ENCODE data around the gene TPT1.

Gene TPT1

DNA sequence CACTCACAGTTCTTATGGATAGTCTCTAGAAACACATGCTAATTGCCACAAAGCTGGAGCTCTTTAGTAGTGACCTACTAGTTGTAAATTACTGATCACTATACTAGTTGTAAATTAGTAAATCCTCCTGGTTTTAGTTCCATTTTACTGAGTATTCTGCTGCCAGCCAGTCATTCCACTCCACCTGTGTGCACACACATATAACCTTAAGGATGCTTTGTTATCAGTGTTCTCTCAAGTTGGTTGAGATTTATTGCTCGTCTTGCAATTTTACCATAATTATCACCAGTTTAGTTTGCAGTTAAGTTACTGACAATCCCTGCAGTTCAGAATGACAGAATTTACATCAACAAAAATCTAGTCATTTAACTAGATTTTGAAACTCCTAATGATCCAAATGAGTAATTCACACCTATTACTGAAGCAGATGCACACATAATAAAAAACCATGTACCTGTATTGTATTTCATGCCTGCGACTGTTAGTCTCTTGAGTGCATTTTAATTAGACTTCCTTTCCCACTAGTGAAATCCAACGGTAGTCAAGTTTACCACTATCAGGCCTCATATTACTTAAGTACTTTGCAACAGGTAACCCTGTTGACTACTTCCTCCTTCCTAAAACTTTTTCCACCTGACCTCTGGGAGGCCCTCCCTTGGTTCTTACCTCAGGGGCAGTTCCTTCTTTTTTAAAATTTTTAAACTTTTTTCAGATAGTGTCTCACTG is 7.6 kb downstream of the TPT1 start:
- DNase-seq = no peak

DNA sequence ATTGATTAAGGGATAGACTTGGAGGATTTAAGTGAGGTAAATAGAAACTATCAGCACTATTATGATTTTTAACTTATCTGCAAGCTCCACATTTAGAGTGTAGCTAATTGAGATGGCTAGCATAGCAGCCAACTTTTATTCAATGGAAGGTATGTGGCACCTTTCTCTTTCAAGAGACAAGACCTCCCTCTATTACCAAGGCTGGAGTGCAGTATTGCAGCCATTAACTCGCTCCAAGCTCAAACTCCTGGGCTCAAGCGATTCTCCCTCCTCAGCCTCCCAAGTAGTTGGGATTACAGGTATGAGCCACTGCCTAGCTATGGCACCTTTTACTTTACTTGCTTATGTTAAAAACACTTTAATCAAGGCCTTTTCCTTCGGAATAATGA is 8.2 kb downstream of the TPT1 start:
- DNase-seq = no peak

DNA sequence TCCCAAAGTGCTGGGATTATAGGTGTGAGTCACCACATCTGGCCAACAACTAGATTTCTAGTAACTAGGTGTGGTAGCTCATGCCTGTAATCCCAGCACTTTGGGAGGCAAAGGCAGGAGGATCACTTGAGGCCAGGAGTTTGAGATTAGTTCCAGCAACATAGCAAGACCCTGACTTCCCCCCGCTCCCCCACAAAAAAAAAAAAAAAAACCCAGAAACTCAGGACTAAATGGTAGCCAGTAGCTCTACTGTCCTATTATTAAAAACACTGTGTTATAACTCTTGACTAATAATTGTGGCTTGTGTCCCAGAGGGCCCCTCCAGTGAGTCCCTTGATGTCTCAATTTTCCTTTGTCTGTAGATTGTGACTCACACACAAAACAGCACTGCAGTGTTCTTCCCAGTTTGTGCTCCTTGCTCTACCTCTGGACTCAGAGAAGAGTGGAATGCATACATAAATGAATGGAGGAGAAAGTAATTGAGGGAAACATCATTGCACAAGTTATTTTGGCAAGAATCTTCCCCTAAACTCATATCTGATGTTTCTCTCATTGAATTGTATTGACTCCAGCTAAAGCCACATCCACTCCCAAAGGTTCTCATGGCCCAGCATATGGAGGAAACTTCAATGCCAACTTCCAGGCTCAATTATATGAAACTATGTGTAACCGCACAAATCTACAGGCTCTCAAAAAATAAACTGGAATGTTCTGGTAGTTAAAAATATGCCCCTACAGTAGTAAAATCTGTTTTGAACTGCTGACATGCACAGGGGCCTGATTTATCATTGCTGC is 8.8 kb downstream of the TPT1 start:
- no peak for DNase-seq

DNA sequence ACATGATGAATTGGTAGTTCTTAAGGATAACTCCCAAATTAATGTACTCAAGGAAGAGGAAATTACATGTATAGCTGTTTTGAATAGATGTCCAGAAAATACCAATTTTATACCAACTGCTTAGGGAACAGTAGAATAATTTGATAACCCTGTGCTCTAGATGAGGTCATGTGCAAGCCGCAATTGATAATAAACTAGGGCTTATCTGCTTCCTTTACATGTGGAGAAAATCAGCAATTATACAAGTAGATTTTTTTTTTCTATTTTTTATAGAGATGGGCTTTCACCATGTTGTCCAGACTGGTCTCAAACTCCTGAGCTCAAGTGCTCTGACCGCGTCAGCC is 9.3 kb downstream of the TPT1 start:
- no peak for DNase-seq

DNA sequence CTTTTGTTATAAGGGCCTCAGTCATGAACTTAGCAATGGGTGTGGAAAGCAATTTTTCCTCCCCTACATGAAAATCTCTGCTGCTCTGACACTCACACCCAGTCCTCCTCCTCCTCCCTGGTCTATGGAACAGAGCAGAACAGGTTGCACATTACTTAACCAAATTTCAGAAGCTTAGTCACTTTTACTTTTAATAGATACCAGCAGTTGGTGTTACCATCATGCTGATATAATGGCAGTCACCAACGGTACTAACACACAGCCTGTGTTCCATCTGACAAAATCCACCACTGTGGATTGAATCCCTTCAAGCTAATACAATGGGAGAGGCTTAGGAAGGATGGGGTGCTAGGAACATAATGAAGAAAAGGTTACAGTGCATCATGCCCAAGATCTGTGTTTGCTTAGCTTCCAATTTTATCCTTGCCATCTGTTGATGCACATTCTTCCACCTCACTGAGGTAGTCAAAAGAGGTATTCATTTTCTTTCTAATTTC is 9.8 kb downstream of the TPT1 start:
- no peak for DNase-seq

DNA sequence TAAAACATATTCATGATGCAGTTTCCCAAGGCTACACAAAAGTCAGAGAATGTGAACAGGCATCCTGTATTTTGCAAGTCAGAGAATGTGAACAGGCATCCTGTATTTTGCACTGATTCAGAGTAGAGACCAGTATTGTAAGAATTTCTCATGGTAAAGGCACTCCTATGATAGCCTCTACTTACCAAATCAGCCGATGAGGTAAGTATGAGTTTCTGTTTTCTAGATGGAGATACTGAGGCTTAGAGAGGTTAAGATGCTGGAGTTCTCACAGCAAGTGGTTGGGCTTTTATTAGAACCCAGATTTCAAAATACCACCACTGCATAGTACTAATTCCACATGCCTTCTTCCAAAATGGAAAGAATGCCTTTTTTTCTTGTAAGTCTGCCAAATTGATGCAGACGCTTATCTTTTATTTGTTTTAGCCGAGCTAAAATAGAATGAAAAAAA is 12.3 kb downstream of the TPT1 start:
- DNase-seq = no peak

DNA sequence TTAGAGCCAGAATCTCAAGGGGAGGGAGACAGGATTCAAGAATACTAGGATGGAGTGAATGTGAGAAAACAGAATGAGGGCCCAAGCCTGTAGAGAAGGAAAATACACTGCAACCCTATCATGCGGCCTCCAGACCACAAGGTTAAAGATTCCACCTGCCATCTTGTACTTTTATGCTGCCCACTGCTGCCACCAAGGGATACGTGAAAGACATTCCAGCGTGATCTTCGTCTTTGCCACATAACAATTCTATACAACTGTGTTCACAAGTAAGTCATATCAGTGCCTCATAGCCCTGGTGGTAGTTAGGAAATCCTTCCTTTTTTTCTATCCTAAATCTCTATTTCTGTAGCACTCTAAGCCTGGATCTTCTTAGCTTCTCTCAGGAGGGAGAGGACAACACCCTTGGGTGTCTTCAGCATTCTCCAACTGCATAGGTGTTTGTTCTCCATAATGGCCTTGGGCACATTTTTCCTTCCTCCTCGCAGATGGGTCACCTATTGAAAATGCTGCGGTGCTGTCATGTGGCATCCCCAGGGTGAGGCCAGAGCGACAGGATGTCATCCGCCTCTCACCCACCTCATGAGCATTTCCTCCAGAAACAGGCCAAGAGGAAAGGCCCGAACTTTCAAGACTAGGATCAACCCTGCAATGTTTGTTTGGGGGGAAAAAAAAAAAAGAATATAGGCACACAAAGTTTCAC is 13.6 kb downstream of the TPT1 start:
- DNase-seq = no peak

DNA sequence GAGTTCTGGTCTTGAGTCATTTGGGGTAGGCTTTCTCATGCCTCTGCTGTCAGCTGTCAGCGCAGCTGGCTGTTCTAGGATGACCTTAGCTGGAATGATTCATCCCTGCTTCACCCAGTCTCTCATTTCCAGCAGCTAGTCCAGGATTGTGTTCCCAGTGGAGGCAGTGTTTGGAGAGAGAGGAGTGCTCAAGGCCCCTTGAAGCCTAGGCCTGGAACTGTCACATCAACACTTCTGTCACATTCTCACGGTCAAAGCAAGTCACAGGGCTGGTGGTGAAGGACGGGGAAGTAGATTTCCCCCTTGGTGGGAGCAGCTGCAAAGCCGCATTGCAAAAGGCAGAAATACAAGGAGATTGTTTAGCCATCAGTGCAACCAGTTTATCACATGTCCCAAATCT is 15.2 kb downstream of the TPT1 start:
- DNase-seq = peak; percentile 19 to 63

DNA sequence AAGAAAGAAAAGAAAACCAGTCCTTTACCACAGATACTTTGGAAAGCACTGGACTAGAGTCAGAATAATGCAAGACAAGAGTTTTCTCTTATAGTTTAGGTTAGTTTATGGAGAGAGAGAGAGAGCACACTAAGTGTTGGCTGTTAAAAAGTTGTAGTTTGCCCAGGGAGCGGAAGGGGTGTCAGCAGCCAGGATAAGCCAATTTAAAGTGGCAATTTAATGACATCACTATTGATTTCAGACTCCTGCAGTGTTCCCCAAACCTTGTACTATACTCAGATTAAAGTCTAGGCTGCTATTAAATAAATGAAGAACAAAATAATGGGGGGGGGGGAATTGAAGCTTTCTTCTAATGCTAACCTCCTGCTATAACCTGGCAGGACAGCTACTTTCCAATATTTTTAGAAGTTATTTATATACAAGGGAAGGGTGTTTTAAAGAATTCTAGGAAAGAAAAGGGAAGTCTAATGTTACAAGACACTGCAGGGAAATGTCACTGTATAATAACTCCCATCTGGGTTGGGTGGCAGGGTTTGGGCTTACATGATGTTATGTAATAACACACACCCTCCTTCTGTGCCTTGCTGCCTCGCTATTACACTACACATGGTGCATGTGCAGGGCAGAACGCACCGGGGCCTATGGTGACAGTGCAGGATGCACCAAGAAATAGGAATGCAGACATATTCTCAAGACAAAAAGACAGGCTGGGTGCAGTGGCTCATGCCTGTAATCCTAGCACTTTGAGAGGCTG is 19.9 kb downstream of the TPT1 start:
- peak in 1 of 2 donors; percentile 21 for DNase-seq

DNA sequence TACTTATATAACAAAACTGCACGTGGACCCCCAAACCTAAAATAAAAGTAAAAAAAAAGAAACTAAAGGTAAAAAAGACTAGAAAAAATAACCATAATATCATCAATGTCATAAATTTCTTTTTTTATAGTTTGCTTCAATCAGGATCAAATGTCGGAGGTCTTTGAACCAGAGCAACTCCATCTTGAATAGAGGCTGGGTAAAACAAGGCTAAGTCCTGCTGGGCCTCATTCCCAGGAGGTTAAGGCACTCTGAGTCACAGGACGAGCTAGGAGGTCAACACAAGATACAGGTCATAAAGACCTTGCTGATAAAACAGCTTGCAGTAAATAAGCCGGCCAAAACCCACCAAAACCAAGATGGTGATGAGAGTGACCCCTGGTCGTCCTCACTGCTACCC is 24.0 kb downstream of the TPT1 start:
- DNase-seq = no peak

DNA sequence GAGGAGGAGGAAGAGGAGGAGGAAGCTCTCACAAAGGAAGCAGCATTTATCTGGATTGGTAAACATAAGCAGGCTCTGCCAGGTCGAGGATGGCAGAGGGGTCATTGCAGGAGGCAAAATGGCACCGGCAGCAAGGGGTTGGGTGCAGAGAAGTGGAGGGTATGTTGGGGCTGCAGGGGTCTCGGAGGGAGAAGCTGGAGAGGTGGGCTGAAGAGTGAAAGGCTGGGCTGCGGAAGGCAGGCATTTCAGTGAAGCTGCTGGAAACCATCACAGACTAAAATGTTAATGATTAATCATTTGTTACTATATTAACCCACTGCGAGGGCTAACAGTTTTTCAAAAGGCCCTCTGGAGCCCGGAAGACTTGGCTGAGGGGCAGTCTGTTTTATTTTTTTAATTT is 24.6 kb downstream of the TPT1 start:
- DNase-seq = no peak

DNA sequence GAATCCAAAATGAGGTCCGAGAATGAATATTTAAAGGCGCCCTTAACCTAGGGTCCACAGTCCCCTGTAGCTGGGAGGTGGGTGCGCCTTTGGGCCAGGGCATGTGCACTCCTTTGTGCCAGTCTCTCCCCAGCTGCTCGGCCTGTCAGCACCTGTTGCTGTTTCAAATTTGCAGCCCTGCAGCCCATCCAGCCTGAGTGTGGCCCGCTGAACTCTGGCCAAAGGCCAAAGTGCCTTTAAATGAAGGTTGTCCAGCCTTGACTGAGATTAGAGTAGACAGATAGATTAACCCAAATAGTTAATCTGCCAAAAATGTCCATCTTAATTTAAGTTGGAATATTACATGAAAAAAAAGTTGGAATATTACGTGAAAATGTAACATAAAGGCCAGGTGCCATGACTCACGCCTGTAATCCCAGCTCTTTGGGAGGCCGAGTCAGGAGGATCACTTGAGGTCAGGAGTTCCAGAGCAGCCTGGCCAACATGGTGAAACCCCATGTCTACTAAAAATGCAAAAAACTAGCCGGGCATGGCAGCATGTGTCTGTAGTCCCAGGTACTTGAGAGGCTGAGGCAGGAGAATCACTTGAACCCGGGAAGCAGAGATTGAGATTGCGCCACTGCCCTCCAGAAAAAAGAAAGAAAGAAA is 25.3 kb downstream of the TPT1 start:
- no peak for DNase-seq

DNA sequence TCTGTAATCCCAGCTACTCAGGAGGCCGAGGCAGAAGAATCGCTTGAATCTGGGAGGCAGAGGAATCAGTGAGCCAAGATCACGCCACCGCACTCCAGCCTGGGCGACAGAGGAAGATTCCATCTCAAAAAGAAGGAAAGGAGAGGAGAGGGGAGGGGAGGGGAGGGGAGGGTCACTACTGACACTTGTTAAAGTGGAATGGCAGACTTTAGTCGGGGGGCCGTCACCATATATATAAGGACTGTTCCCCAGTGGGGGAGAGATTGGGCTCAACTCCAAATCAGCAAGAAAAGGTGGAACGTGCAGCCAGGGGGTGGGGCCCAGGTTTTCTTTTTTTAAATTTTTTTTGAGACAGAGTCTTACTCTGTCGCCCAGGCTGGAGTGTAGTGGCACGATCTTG is 26.2 kb downstream of the TPT1 start:
- no peak for DNase-seq

DNA sequence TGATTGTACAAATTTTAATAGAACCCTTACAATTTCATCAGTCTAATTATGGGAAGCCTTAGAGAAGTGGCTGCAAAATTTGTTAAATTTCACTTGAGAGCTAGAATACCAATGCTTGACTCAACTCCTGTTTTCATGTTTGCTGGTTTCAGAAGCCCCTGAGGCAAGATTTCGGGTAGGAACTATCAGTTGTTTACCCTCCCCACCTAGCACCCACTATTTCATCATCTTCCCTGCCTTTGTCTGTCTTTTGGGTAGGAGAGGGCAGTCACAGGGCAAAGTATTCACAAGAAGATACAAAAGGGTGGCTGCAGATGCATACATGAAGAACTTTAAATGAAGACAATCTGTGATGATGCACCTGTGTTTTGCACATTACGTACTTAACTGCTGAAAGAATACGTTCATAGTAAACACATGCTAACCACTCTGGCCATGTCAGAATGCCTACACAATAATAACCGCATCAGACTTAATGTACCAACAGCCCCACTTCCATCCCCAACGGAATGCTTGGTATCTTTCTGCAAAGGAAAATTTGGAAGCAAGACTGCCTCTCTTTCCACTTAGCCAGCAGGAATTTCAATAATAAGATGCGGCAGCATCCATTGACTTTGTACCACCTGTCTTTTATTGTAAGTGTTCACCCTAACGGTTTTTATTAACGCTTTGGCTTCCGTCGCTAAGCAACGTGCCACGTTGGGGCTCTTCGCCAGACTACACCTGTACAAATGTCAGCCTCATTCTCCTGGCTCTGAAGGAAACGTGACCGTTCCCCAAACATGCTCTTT is 30.4 kb downstream of the TPT1 start:
- no peak for DNase-seq

DNA sequence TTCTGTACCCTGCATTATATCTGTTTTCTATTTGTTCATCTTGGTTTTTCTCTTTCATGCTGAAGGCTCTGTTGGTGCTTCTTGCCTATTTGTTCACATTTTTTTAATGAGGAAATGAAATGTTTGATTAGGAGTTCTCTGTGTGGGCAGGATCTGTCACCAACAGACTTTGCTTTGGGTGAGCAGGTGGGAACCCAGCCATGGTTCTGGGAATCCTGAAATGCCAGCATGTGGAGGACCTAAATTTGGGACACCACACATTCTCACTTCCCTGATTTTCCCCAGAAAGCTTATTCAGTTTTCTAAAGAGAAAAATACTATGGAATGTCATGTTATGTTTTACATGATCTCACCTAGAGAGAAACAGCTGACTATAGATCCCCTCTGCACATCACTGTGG is 34.0 kb downstream of the TPT1 start:
- no peak for DNase-seq

DNA sequence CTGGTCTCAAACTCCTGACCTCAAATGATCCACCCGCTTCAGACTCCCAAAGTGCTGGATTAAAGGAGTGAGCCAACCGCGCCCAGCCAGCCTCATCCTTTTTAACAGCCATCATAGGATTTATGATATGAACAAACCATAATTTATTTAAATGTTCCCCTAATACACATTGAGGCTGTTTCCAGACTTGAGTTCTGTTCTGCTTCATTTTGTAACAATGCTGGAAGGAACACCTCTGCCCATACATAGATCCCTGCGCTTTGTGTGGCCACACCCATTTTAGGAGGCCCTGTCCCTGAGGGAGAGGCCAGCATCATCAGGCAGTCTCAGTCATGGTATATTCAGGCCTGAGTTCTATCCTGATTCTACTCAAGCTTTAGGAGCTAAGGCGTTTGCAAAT is 35.9 kb downstream of the TPT1 start:
- DNase-seq = no peak

DNA sequence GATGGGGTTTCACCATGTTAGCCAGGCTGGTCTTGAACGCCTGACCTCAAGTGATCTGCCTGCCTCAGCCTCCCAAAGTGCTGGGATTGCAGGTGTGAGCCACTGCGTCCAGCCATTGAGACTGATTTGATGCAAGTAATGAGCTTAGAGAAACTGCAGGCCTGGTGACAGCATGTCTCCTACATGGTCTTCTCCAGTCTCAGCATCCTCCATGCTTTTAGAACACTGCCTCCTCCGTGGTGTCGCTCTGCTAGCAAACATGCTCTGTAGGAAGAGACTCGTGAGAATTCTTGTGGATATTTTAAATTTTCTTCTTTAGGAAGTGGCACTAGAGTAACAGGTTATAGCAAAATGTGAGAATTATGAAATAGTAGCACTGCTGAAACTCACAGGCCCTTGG is 37.1 kb downstream of the TPT1 start:
- DNase-seq = no peak

DNA sequence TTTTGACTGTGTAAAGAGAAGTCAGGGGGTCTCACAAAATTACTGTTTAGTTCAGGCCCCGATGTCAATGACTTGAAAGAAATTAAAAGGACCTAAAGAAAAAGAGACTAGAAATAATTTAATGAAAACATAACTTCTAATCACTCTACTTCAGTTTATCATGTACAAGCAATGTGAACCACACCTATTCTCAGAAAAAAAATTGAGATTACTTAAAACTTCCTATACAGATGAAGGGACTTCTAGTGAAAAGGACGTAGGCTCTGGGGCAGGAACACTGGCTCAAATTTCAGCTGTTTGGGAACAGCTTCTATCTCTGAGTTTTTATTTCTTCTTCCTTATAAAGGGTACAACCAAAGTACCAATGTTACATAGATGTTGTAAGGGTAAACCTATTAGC is 38.0 kb downstream of the TPT1 start:
- DNase-seq = no peak

DNA sequence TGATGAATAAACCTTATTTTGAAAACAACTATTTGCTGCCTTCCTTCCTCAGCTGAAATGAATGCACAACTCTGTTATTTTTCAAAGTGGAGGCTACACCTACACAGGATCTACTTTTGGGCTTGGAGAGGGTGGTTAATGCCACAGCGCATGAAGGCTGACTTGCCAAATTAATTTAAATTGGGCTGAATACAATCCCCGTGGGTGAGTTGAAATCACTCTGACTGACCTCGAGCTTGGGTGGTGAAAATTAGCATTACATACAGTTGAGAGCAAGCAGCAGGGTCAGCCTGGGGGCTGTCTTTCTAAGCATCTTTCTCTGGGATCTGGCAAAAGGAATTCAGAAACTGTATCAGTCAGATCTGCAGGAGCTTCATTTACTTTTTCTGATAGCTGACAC is 38.5 kb downstream of the TPT1 start:
- DNase-seq = no peak

DNA sequence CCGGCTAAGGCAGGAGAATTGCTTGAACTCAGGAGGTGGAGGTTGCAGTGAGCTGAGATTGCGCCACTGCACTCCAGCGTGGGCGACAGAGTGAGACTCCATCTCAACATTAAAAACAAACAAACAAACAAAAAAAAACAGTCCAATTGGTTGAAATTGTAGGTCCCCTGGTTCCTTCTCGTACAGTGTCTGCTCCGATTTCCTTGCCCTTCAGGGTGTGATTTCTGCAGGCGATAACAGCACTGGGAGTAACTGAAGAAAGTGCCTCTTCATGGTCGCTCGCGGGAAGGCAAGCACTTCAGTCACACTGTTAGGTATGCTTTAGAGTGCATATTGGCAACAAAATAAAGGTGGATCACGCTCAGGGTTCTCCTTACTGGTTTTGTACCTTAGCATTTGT is 39.7 kb downstream of the TPT1 start:
- DNase-seq = no peak

DNA sequence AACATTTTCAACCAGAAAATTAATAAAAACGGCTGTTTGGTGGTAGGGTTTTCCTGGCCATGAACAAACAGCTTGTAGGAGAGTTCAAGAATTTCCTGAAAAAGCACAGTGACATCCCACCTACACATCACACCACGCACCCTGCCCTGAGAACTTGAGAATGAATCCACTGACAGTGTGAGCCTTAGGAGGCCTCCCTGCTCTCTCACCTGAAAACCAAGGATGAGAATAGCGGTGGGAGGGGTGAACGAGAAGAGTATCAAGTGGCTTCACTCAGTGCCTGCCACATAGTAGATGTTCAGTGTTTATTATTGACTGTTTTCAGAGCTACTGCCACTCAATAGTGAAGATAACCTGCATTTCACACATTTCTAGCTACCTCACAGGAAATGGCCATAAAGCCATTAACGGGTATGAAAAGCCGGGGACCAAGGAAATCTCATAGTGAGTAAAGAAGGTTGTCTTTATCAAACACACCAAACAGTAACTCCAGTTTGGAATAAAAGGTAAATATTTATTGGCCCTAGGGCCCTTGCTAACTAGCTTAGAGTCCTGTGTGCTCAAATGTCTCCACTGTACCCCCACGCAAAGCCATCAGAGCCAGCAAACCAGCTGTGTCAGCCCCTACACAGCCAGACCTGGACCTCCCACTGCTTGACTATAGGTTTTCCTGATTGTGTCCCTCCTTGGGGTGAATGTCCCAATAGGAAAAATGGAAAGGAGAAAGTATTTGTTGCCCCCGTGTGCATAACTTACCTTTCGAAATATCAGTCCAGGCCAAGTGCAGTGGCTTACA is 40.6 kb downstream of the TPT1 start:
- no peak for DNase-seq

Data from bone marrow (tissue), 2 donors.